ENCODE results near the gene EEIG1.

EEIG1 gene

DNA sequence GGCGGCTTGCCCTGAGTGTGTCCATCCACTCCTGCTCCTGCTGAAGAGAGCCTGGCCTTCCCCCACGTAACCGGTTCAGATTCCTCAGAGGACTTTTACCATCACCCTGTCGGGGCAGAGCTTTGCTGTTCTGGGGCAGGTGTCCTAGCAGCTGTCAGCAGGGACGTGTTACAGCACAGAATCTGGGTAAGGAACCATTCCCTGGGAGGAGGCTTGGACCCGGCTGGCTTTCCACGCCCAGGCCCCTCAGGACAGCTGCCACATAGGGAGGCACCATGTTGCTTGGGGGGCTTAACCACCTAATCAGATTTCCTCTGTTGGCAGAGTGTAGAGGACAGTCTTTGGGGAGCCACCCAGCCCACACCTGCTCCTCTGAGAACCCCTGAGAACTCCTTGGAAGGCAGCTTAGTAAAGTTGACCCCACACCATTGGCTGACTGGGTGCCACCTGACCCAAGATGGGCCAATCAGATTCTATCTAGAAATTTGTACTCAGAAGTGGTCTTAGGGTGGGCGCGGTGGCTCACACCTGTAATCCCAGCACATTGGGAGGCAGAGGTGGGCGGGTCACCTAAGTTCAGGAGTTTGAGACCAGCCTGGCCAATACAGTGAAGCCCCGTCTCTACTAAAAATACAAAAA, 23.3 kb upstream of the EEIG1 start:
- ChIA-PET CTCF (interaction anchor here (0.6 to 4.9 kb wide), 3 partner anchors 15 to 61 kb away, joined by 3 to 17 read pairs (median 5); no protein-coding TSS in a partner anchor), POLR2A (no interaction called here)
- no peak overlapping the region for H3K4me3 ChIP-seq (ENCODE audit: low read depth, low read length)
- no peak for DNase-seq (ENCODE audit: low read depth, low spot score)
- TF ChIP-seq, protein P1, sequence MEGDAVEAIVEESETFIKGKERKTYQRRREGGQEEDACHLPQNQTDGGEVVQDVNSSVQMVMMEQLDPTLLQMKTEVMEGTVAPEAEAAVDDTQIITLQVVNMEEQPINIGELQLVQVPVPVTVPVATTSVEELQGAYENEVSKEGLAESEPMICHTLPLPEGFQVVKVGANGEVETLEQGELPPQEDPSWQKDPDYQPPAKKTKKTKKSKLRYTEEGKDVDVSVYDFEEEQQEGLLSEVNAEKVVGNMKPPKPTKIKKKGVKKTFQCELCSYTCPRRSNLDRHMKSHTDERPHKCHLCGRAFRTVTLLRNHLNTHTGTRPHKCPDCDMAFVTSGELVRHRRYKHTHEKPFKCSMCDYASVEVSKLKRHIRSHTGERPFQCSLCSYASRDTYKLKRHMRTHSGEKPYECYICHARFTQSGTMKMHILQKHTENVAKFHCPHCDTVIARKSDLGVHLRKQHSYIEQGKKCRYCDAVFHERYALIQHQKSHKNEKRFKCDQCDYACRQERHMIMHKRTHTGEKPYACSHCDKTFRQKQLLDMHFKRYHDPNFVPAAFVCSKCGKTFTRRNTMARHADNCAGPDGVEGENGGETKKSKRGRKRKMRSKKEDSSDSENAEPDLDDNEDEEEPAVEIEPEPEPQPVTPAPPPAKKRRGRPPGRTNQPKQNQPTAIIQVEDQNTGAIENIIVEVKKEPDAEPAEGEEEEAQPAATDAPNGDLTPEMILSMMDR (IDR thresholded peaks at IDR 0.05; ENCODE audit: insufficient read depth, low read length, missing control alignments) = no peak

DNA sequence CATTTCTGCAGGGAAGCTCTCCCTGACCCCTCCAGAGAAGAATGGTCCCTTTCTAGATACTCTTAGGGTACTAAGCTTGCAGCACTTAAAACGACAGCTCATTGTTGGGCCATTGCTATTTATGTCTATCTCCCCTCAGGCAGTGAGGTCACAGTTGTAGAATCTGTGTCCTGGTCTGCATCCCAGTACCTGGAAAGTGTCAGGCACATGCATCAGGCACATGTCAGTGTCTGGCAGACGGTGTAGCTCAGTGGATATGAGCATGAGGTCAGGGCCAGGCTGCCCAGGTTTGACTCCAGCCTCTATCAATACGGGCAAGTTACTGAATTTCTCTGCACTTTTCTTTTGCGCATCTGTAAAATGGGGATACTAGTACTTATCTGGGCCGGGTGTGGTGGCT, 22.2 kb upstream of the EEIG1 start:
- TF ChIP-seq, protein P1 (IDR thresholded peaks at IDR 0.05; ENCODE audit: insufficient read depth, low read length, missing control alignments) = no peak
- DNase-seq (ENCODE audit: low read depth, low spot score) = no peak
- no peak overlapping the region for H3K4me3 ChIP-seq (ENCODE audit: low read depth, low read length)
- ChIA-PET POLR2A (no interaction called here), CTCF (interaction anchor here (0.7 to 4.9 kb wide), 3 partner anchors 44 to 115 kb away, joined by 3 to 17 read pairs (median 4); no protein-coding TSS in a partner anchor)

DNA sequence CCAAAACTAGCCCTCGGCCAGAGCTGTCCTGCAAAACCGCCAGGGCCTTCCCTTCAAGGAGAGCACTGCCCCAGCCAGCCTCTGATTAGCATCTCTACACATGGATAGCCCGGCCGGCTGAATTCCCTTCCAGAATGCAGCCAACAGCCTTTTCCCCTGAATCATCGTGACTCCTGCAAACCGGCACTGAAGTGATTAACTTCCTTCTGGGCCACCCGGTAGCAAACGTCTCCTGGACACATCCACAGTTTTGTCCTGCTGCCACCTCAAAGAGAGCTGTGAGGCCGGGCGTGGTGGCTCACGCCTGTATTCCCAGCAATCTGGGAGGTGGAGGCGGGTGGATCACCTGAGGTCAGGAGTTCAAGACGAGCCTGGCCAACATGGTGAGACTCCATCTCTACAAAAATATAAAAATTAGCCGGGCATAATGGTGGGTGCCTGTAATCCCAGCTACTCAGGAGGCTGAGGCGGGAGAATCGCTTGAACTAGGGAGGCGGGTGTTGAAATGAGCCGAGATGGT, 21.1 kb upstream of the EEIG1 start:
- peak; percentile 64 for DNase-seq (ENCODE audit: low read depth, low spot score)
- POLR2A ChIA-PET = interaction anchor here (1.1 to 1.3 kb wide), 2 partner anchors 22 to 24 kb away, joined by 5 read pairs; partner anchors contain the start of gene EEIG1
- no peak overlapping the region for H3K4me3 ChIP-seq (ENCODE audit: low read depth, low read length)
- CTCF ChIA-PET = interaction anchor here (0.8 to 4.9 kb wide), 6 partner anchors 10 to 59 kb away, joined by 3 to 17 read pairs (median 4); partner anchors contain the start of gene EEIG1
- TF ChIP-seq, protein P1 (IDR thresholded peaks at IDR 0.05; ENCODE audit: insufficient read depth, low read length, missing control alignments) = no peak

DNA sequence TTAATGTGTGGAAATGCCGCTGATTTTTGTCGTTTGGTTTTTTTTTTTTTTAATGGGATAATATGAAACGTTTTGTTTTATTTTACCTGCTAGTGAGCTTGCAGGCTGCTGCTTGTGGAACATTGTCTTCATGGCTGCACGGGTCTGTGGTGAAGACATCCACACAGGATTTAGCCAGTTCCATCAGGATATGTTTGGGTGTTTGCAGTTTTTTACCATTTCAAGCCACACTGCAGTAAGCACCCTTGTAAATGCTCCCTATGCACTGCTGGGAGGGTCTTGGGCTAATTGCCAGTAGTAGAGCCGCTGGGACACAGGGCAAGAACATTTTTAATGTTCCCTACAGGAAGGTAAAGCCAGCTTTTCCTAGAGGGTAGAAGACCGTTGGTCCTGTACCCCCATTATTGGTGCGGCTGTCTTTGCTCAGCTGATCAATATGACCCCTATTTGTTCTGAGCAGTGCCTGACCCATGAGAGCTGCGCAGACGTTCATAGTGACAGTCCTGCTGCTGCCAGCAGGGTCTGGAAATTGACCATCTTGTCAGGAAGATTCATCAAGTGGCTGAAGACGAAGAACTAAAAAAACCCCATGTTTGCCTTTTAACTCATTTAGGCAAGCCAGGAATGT, 20.5 kb upstream of the EEIG1 start:
- TF ChIP-seq, protein P1 (IDR thresholded peaks at IDR 0.05; ENCODE audit: insufficient read depth, low read length, missing control alignments) = no peak
- CTCF ChIA-PET = interaction anchor here (0.8 to 4.9 kb wide), 6 partner anchors 9 to 58 kb away, joined by 3 to 17 read pairs (median 4); partner anchors contain the start of gene EEIG1
- DNase-seq (ENCODE audit: low read depth, low spot score) = no peak
- POLR2A ChIA-PET = interaction anchor here (1.1 to 1.3 kb wide), 2 partner anchors 21 to 23 kb away, joined by 5 read pairs; partner anchors contain the start of gene EEIG1
- no peak overlapping the region for H3K4me3 ChIP-seq (ENCODE audit: low read depth, low read length)

DNA sequence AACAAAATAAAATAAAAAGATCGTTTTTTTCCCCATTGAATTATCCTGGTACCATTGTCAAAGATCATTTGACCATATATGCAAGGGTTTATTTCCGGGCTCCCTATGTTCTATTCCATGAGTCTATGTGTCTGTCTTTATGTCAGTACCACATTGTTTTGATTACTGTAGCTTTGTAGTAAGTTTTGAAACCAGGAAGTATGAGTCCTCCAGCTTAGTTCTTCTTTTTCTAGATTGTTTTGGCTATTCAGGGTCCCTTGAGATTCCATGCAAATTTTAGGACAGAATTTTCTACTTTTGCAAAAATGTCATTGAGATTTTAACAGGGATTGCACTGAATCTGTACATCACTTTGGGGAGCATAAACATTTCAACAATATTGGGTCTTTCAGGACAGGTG, 18.7 kb upstream of the EEIG1 start:
- CTCF ChIA-PET = interaction anchor here (1.9 to 4.9 kb wide), 2 partner anchors 20 to 56 kb away, joined by 5 to 17 read pairs; no protein-coding TSS in a partner anchor
- TF ChIP-seq, protein P1 (IDR thresholded peaks at IDR 0.05; ENCODE audit: insufficient read depth, low read length, missing control alignments) = no peak
- H3K4me3 ChIP-seq (ENCODE audit: low read depth, low read length) = no peak overlapping the region
- DNase-seq (ENCODE audit: low read depth, low spot score) = no peak
- POLR2A ChIA-PET = no interaction called here

DNA sequence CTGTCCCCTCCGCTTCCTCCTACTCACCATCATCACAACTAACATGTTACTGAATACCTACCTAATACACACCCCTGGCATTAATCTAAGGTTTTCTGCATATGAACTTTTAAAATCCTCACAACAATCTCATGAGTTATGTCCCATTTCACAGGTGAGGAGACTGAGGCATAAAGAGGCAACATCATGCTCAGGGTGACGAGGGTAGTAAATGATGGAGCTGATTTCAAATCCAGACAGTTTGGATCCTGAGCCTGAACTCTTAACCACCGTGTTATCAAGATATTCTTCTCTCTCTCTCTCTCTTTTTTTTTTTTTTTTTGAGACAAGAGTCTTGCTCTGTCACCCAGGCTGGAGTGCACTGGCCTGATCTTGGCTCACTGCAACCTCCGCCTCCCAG, 12.9 kb upstream of the EEIG1 start:
- POLR2A ChIA-PET = no interaction called here
- no peak for DNase-seq (ENCODE audit: low read depth, low spot score)
- CTCF ChIA-PET = no interaction called here
- TF ChIP-seq, protein P1 (IDR thresholded peaks at IDR 0.05; ENCODE audit: insufficient read depth, low read length, missing control alignments) = no peak
- H3K4me3 ChIP-seq (ENCODE audit: low read depth, low read length) = no peak overlapping the region
